ENCODE measurements around the gene CD302.

- no peak for TF ChIP-seq CTCF (optimal IDR thresholded peaks at IDR 0.05 in 1 of 3, IDR thresholded peaks at IDR 0.05 in 1 of 3, conservative IDR thresholded peaks at IDR 0.05 in 1 of 3; ENCODE audit: extremely low read depth in 1 of 3, insufficient read depth in 2 of 3, low read length in 3 of 3)
- TF ChIP-seq EZH2 (IDR thresholded peaks at IDR 0.05; ENCODE audit: low read length), result no peak
These were observed 75.4 kb downstream of the CD302 start for GRCh38 chr2:159722580-159722979.
